ENCODE measurements around the gene ABHD15.

Gene ABHD15

DNA sequence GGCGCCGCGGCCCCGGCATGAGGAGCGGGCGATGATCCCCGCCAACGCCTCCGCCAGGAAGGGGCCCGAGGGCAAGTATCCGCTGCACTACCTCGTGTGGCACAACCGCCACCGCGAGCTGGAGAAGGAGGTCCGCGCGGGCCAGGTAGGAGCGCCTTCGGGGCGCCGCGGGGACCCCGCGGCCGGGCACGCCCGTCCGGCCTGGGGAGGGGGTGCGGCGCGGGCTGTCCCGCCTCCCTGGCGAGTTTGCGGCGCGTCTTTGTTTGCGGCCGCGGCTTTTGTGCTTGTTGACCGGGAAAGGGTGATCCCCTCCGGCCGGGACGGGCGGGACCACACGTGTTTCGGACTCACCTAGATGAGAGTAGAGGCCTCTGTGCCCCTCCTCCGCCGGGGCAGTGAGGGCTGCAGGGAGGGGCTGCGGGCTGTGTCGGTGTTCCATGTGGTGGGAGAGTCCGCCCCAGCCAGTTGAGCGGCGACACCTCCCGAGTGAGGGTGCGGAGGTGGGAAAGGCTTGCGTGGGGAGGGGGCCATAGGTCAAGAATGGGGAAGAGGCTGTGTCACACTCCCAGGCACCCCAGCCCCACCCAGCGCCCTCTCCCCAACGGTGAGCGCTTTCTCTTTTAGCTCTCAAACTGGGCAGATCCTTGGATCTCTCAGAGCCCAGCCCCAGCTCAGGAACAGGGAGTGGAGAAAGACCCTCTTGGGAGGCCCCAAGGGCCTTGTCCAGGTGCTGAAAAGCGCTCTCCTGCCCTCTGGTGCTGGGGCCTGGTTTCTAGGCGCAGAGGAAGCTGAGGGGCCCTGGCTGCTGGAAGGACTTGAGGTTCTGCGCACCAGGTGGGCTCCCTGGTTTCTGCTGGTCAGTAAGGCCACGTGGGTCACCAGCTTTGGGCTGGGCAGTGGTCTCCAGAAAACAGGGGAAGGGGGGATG is 27.0 kb upstream of the ABHD15 start:
- DNase-seq: no peak

DNA sequence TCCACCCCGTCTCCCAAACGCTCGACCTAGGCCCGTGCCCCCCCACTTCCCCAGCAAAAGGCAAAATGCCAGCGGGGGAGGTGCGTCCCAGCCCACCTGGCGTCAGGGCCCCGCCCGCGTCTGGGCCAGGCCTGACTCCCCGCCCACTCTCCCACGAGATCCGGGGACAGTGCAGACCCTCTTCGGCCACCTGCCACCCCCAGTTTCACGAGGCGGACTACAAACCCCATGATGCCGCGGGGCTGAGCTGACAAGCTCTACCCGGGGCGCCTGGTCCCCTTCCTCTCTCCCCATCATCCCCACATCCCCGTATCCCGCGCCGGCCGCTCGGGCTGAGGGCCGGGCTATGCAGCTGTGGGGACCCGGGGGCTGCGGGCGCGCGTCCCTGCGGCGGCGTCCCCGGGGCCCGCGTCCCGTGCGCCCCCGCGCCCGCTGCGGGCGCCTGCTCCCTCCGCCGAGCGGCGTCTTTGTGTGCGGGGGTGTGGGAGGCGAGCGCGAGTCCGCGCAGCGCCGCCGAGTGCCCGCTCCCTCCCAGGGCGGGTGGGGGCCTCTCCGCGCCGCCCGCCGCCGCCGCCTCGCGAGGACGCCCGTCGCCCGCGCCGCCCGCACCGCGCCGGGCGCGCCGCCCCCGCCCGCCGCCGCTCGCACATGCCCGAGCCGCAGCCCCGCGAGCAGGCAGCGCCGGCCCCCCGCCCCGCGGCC is 26.2 kb upstream of the ABHD15 start, which contains the start of gene ANKRD13B:
Gene ANKRD13B, plus strand, starts transcription at position 283 of the 702 bp plus-strand sequence. CDS start 490 bp downstream, outside the sequence.
- DNase-seq: peak; percentile 44

DNA sequence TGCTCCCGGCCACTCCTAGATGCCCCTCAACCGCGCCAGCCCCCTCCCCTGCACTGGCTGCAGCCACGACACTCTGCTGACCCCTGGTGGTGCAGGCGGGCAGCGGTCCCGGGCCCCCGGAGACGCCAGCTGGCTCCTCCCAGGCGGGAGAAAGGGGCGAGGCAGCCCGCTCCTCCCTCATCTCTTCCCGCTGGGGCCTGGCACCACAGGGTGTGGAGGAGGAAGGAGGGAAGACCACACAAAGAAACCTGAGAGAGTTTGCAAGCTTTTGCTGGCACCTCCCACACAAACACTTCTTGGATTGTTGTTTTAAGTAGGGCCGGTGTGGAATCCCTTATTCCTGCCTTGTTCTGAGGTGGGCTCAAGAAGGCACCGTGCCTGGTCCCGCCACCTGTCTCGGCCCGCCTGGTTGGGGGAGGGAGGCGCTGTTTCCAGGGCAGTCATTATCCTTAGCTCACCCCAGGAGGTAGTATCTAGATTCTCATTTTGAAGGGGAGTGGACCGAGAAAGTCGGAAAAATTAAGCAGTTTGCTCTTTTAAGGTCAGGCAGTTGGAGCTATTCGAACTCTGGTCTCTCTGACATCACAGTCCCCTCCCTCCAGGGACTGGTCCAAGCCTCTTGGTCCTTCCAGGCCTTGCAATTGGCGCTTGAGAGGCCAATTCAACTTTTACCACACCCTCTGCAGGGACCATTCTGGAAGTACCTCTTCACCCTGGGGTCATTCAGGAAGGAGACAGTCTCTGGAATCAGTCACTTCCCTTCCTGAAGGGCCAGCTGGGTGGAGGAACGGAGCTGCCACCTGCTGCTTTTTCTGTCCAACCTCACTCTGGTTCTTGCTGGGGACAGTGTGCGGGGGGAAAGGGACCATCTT is 25.1 kb upstream of the ABHD15 start:
- peak; percentile 83 for DNase-seq

GRCh38 chr17:29591146-29591736 is 24.4 kb upstream of the ABHD15 start:
- DNase-seq: peak; percentile 57

- no peak for DNase-seq
These were observed 23.7 kb upstream of the ABHD15 start for GRCh38 chr17:29590411-29591145.

- DNase-seq: peak; percentile 83
These were observed 22.9 kb upstream of the ABHD15 start, which contains the start of gene GIT1 for GRCh38 chr17:29589524-29590410. Gene GIT1, minus strand, starts transcription at chr17:29589648. Its CDS starts 270 bp downstream, at chr17:29589378.

- DNase-seq: peak; percentile 45
These were observed 21.9 kb upstream of the ABHD15 start for GRCh38 chr17:29588562-29589411.

GRCh38 chr17:29588017-29588561 is 21.3 kb upstream of the ABHD15 start:
- no peak for DNase-seq

DNA sequence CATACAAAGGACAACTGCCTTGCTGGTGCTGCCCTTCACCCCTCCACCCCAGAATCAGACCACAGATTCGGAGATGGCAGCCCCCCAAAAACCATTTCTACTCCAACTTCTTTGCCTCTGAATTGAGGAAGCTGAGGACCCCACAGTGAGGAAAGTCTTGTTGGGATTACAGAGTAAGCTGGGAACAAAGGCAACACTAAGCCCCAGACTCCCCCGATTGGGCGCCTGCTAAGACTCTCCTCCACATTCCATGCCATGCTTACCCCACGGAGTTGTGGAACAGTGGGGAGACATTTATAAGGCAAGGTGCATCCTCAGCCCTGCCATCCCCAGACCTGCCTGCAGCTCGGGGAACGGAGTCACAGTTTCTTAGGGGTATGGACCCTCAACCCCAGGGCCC is 20.8 kb upstream of the ABHD15 start:
- no peak for DNase-seq

GRCh38 chr17:29586676-29587469 is 20.0 kb upstream of the ABHD15 start:
- no peak for DNase-seq

- no peak for DNase-seq
These were observed 18.4 kb upstream of the ABHD15 start for GRCh38 chr17:29585080-29585751.

GRCh38 chr17:29584452-29585079 is 17.7 kb upstream of the ABHD15 start:
- DNase-seq: no peak

GRCh38 chr17:29583324-29584248 is 16.7 kb upstream of the ABHD15 start:
- DNase-seq: no peak

DNA sequence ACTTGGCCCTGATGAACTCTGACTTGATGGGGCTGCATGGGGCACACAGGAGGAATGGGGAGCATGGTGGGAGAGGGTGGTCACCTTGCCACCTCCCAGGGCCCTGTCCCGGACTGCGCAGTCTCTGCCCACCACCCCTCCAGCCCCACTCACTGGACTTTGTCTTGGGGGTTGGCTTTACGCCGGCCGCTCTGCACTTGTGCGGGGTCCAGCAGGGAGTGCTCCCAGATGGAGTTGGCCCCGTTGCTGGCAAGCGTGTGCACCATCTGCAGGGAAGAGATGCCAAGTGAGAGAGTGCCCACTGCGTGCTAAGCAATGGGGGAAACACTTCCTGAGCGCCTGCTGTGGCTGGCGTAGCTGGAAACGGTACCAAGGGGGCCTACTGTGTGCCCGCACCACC is 15.9 kb upstream of the ABHD15 start:
- DNase-seq: no peak

DNA sequence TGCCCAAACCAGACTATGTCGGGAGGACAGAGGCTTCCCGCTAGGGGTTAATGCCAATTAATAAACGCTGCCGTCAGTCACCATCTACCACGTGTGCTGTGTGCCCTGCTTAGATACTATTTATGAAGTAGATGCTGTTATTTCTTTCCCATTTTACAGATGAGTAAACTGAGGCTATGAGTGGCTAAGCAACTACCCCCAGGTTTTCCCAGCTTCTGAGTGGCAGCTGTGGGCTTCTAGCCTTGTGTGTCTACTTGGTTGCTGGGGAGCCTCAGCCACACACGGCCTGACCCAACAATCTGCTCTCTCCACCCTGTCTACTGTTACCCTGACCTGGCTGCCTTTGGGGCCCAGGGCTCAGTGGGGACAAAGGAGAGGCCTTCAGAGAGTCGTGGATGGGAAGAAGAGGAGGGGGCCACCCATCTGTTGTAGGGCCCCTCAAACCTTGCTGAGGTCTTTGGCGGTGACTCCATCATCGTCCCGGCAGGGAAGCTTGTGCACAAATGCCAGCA is 15.5 kb upstream of the ABHD15 start:
- no peak for DNase-seq

All from stimulated activated CD4-positive, alpha-beta T cell treated with anti-CD3 and anti-CD28 coated beads, Interleukin-1b, Interleukin-23, amount 100 ng/mL, for 48 hours (primary cell).